HG03442 (cell line): ENCODE results near the gene ESAM.

Experiments
- ATAC-seq: cut with Tn5 transposase; IDR thresholded peaks from one replicate; pipeline ENCODE4 v1.9.1; 2021; ENCODE audit warnings: mild to moderate bottlenecking, moderate library complexity; ENCODE audit not compliant: unreplicated experiment

The ESAM gene

GRCh38 chr11:124762105-124762623 is at the start of gene ESAM:
Gene ESAM, minus strand, starts transcription at chr11:124762290. Its CDS starts 136 bp downstream, at chr11:124762154.
- peak; percentile 56 for ATAC-seq

- no peak for ATAC-seq
These were observed 49.5 kb upstream of the ESAM start for GRCh38 chr11:124811399-124812125.

GRCh38 chr11:124807660-124808270 is 45.7 kb upstream of the ESAM start:
- no peak for ATAC-seq

GRCh38 chr11:124807201-124807600 is 45.1 kb upstream of the ESAM start:
- ATAC-seq = no peak

- ATAC-seq = no peak
These were observed 42.8 kb upstream of the ESAM start for GRCh38 chr11:124804884-124805283.

- ATAC-seq = no peak
These were observed 39.7 kb upstream of the ESAM start for GRCh38 chr11:124801636-124802312.

GRCh38 chr11:124801014-124801413 is 38.9 kb upstream of the ESAM start:
- no peak for ATAC-seq

GRCh38 chr11:124800226-124800929 is 38.3 kb upstream of the ESAM start, which contains the start of gene MSANTD2:
Gene MSANTD2, minus strand, starts transcription at chr11:124800406. Its CDS starts 26 bp downstream, at chr11:124800380.
- peak; percentile 88 for ATAC-seq

- ATAC-seq = peak; percentile 33
These were observed 37.5 kb upstream of the ESAM start for GRCh38 chr11:124799348-124800225.

- ATAC-seq = peak; percentile 16
These were observed 36.9 kb upstream of the ESAM start for GRCh38 chr11:124798991-124799347.

- no peak for ATAC-seq
These were observed 34.2 kb upstream of the ESAM start for GRCh38 chr11:124796312-124796711.

- ATAC-seq = no peak
These were observed 31.6 kb upstream of the ESAM start for GRCh38 chr11:124793466-124794278.

GRCh38 chr11:124791626-124792341 is 29.7 kb upstream of the ESAM start:
- ATAC-seq = peak; percentile 63

GRCh38 chr11:124788521-124788920 is 26.4 kb upstream of the ESAM start:
- ATAC-seq = no peak

GRCh38 chr11:124784051-124784450 is 22.0 kb upstream of the ESAM start:
- ATAC-seq = no peak

- no peak for ATAC-seq
These were observed 20.9 kb upstream of the ESAM start for GRCh38 chr11:124783002-124783401.

GRCh38 chr11:124779568-124779967 is 17.5 kb upstream of the ESAM start:
- no peak for ATAC-seq

- ATAC-seq = no peak
These were observed 16.2 kb upstream of the ESAM start for GRCh38 chr11:124778281-124778680.
